ENCODE measurements around the gene AGR3. TPM values are rescaled to one million over a fixed set of nuclear protein-coding genes. Genes with fewer than 3 reads are reported as not detected.

The AGR3 gene
- polyA plus RNA-seq, 1 donor from 2014 or later, result not detected

GRCh38 chr7:16816824-16817223 is 65.0 kb downstream of the AGR3 start:
- no peaks in the 10 kb centered on the region for H3K36me3 ChIP-seq (ENCODE audit: insufficient read depth, low read length)
- no peak overlapping the region for H3K4me3 ChIP-seq (ENCODE audit: low read length)
- H3K9ac ChIP-seq (ENCODE audit: low read length), result no peak overlapping the region
- H3K27me3 ChIP-seq (ENCODE audit: insufficient read depth, low read depth, low read length), result no peaks in the 10 kb centered on the region
- no peaks in the 10 kb centered on the region for H3K9me3 ChIP-seq (ENCODE audit: low read length)
- no peak for TF ChIP-seq MXI1 (conservative IDR thresholded peaks at IDR 0.05; ENCODE audit: poor library complexity, severe bottlenecking)
- TF ChIP-seq POLR2AphosphoS5 (IDR thresholded peaks at IDR 0.05), result no peak
- TF ChIP-seq EZH2 (IDR thresholded peaks at IDR 0.05; ENCODE audit: borderline replicate concordance, insufficient read depth, low read length, poor library complexity, severe bottlenecking), result no peak
- TF ChIP-seq TAF1 (IDR thresholded peaks at IDR 0.05; ENCODE audit: low read depth), result no peak
- TF ChIP-seq RAD21 (conservative IDR thresholded peaks at IDR 0.05), result no peak
- TF ChIP-seq EP300 (conservative IDR thresholded peaks at IDR 0.05; ENCODE audit: poor library complexity, severe bottlenecking), result no peak
- no peak for TF ChIP-seq REST (IDR thresholded peaks at IDR 0.05; ENCODE audit: borderline replicate concordance)
- TF ChIP-seq SMC3 (conservative IDR thresholded peaks at IDR 0.05; ENCODE audit: poor library complexity), result no peak
- no peak for TF ChIP-seq CTCF (IDR thresholded peaks at IDR 0.05; ENCODE audit: poor library complexity, severe bottlenecking)
- H2AFZ ChIP-seq (ENCODE audit: low read depth, low read length), result no peak overlapping the region
- no peaks in the 10 kb centered on the region for H3F3A ChIP-seq (ENCODE audit: insufficient read depth, low read length, poor library complexity, severe bottlenecking)
- H3K4me2 ChIP-seq (ENCODE audit: low read length), result no peak overlapping the region
- H3K9me2 ChIP-seq (ENCODE audit: insufficient read depth, low read length), result no peaks in the 10 kb centered on the region
- H3K27ac ChIP-seq (ENCODE audit: low read length), result no peak overlapping the region
- H4K20me1 ChIP-seq (ENCODE audit: insufficient read depth), result no peaks in the 10 kb centered on the region
- no peaks in the 10 kb centered on the region for H3K79me2 ChIP-seq (replicated peaks; ENCODE audit: insufficient read depth, low read length)

- Histone ChIP-seq H2AFZ (ENCODE audit: low read depth, low read length) (no peak overlapping the region), H3K79me2 (replicated peaks; ENCODE audit: insufficient read depth, low read length) (no peaks in the 10 kb centered on the region), H3K36me3 (ENCODE audit: insufficient read depth, low read length) (no peaks in the 10 kb centered on the region), H3K27me3 (ENCODE audit: insufficient read depth, low read depth, low read length) (no peaks in the 10 kb centered on the region), H3K9ac (ENCODE audit: low read length) (no peak overlapping the region), H4K20me1 (ENCODE audit: insufficient read depth) (no peaks in the 10 kb centered on the region), H3F3A (ENCODE audit: insufficient read depth, low read length, poor library complexity, severe bottlenecking) (no peaks in the 10 kb centered on the region), H3K27ac (ENCODE audit: low read length) (no peak overlapping the region), H3K4me2 (ENCODE audit: low read length) (no peak overlapping the region), H3K9me2 (ENCODE audit: insufficient read depth, low read length) (no peaks in the 10 kb centered on the region), H3K4me3 (ENCODE audit: low read length) (no peak overlapping the region), H3K9me3 (ENCODE audit: low read length) (no peaks in the 10 kb centered on the region)
- TF ChIP-seq RAD21 (conservative IDR thresholded peaks at IDR 0.05) (no peak), REST (IDR thresholded peaks at IDR 0.05; ENCODE audit: borderline replicate concordance) (no peak), MXI1 (conservative IDR thresholded peaks at IDR 0.05; ENCODE audit: poor library complexity, severe bottlenecking) (no peak), TAF1 (IDR thresholded peaks at IDR 0.05; ENCODE audit: low read depth) (no peak), SMC3 (conservative IDR thresholded peaks at IDR 0.05; ENCODE audit: poor library complexity) (no peak)
Measured at GRCh38 chr7:16815001-16815400, 66.8 kb downstream of the AGR3 start.

Measured in neural cell (in vitro differentiated cells).